Stomach smooth muscle (tissue), 2 donors: ENCODE results near the gene MYEOV.

Experiments
- H3K27ac ChIP-seq: one replicate; pipeline ENCODE4 v1.7.0; 2013; ENCODE audit warnings: mild to moderate bottlenecking, low read length, inconsistent platforms
- H3K27me3 ChIP-seq, 2 donors: one replicate each; pipeline ENCODE4 v1.7.0; 2013; ENCODE audit warnings: low read length in 2 of 2; ENCODE audit not compliant: insufficient read depth in 2 of 2, control insufficient read depth in 1 of 2
- H3K36me3 ChIP-seq, 2 donors: one replicate each; pipeline ENCODE4 v1.7.0; 2013; ENCODE audit warnings: low read length in 2 of 2; ENCODE audit not compliant: control insufficient read depth in 2 of 2, insufficient read depth in 2 of 2
- H3K4me1 ChIP-seq: one replicate; pipeline ENCODE4 v1.7.0; 2013; ENCODE audit warnings: low read length; ENCODE audit not compliant: control insufficient read depth, insufficient read depth
- H3K4me3 ChIP-seq, 2 donors: one replicate each; pipeline ENCODE4 v1.7.0; 2013; ENCODE audit warnings: low read length in 2 of 2
- H3K9ac ChIP-seq, 2 donors: one replicate each; pipeline ENCODE4 v1.7.0; 2013; ENCODE audit warnings: low read length in 2 of 2, mild to moderate bottlenecking in 1 of 2
- H3K9me3 ChIP-seq, 2 donors: one replicate each; pipeline ENCODE4 v1.7.0; 2013; ENCODE audit warnings: low read length in 2 of 2; ENCODE audit not compliant: control insufficient read depth in 2 of 2
- donor health status: healthy.
- donor health status: Pancreatic carcinoma.

Gene MYEOV

GRCh38 chr11:69329581-69329980, 35.6 kb downstream of the MYEOV start:
- Histone ChIP-seq H3K27me3 (peaks cover 0 to 4% of the 10 kb centered on the region in 2 donors), H3K9ac (no peak overlapping the region), H3K36me3 (no peaks in the 10 kb centered on the region), H3K4me3 (no peak overlapping the region), H3K4me1 (no peaks in the 10 kb centered on the region), H3K27ac (no peak overlapping the region), H3K9me3 (peaks cover 0 to 2% of the 10 kb centered on the region in 2 donors)

- Histone ChIP-seq H3K4me3 (no peak overlapping the region), H3K27me3 (peaks cover 0 to 4% of the 10 kb centered on the region in 2 donors), H3K4me1 (no peaks in the 10 kb centered on the region), H3K9me3 (peaks cover 0 to 2% of the 10 kb centered on the region in 2 donors), H3K9ac (no peak overlapping the region), H3K27ac (no peak overlapping the region), H3K36me3 (no peaks in the 10 kb centered on the region)
These were observed 36.4 kb downstream of the MYEOV start for GRCh38 chr11:69330330-69330729.

GRCh38 chr11:69333149-69333710, 39.3 kb downstream of the MYEOV start:
- H3K27ac ChIP-seq, result no peak overlapping the region
- H3K4me1 ChIP-seq, result no peaks in the 10 kb centered on the region
- no peak overlapping the region for H3K4me3 ChIP-seq
- H3K36me3 ChIP-seq, result no peaks in the 10 kb centered on the region
- H3K9ac ChIP-seq, result no peak overlapping the region
- H3K9me3 ChIP-seq, result no peaks in the 10 kb centered on the region
- peaks cover 0 to 3% of the 10 kb centered on the region in 2 donors for H3K27me3 ChIP-seq

GRCh38 chr11:69333879-69334278, 39.9 kb downstream of the MYEOV start:
- H3K4me1 ChIP-seq, result no peaks in the 10 kb centered on the region
- no peaks in the 10 kb centered on the region for H3K9me3 ChIP-seq
- H3K27ac ChIP-seq, result no peak overlapping the region
- no peak overlapping the region for H3K9ac ChIP-seq
- H3K4me3 ChIP-seq, result no peak overlapping the region
- H3K36me3 ChIP-seq, result no peaks in the 10 kb centered on the region
- no peaks in the 10 kb centered on the region for H3K27me3 ChIP-seq

GRCh38 chr11:69335007-69335780, 41.2 kb downstream of the MYEOV start:
- H3K4me1 ChIP-seq, result no peaks in the 10 kb centered on the region
- H3K9me3 ChIP-seq, result no peaks in the 10 kb centered on the region
- no peak overlapping the region for H3K4me3 ChIP-seq
- no peak overlapping the region for H3K9ac ChIP-seq
- no peaks in the 10 kb centered on the region for H3K27me3 ChIP-seq
- no peaks in the 10 kb centered on the region for H3K36me3 ChIP-seq
- no peak overlapping the region for H3K27ac ChIP-seq

GRCh38 chr11:69335781-69336405, 41.9 kb downstream of the MYEOV start:
- H3K9ac ChIP-seq, result no peak overlapping the region
- H3K36me3 ChIP-seq, result no peaks in the 10 kb centered on the region
- no peaks in the 10 kb centered on the region for H3K9me3 ChIP-seq
- no peaks in the 10 kb centered on the region for H3K4me1 ChIP-seq
- no peak overlapping the region for H3K4me3 ChIP-seq
- no peaks in the 10 kb centered on the region for H3K27me3 ChIP-seq
- no peak overlapping the region for H3K27ac ChIP-seq

- Histone ChIP-seq H3K27me3 (peaks cover 0 to 2% of the 10 kb centered on the region in 2 donors), H3K4me3 (no peak overlapping the region), H3K9me3 (no peaks in the 10 kb centered on the region), H3K27ac (no peak overlapping the region), H3K9ac (no peak overlapping the region), H3K4me1 (no peaks in the 10 kb centered on the region), H3K36me3 (no peaks in the 10 kb centered on the region)
These were observed 43.3 kb downstream of the MYEOV start for GRCh38 chr11:69337211-69337721.

- H3K36me3 ChIP-seq, result no peaks in the 10 kb centered on the region
- H3K9ac ChIP-seq, result no peak overlapping the region
- no peak overlapping the region for H3K27ac ChIP-seq
- no peak overlapping the region for H3K4me3 ChIP-seq
- H3K4me1 ChIP-seq, result no peaks in the 10 kb centered on the region
- H3K9me3 ChIP-seq, result no peaks in the 10 kb centered on the region
- peaks cover 0 to 5% of the 10 kb centered on the region in 2 donors for H3K27me3 ChIP-seq
These were observed 45.2 kb downstream of the MYEOV start for GRCh38 chr11:69339041-69339733.

- H3K9ac ChIP-seq, result no peak overlapping the region
- H3K4me1 ChIP-seq, result no peaks in the 10 kb centered on the region
- no peak overlapping the region for H3K4me3 ChIP-seq
- H3K27ac ChIP-seq, result no peak overlapping the region
- H3K36me3 ChIP-seq, result no peaks in the 10 kb centered on the region
- no peaks in the 10 kb centered on the region for H3K9me3 ChIP-seq
- H3K27me3 ChIP-seq, result peaks cover 0 to 5% of the 10 kb centered on the region in 2 donors
These were observed 46.1 kb downstream of the MYEOV start for GRCh38 chr11:69339983-69340565.

- Histone ChIP-seq H3K4me1 (no peaks in the 10 kb centered on the region), H3K9me3 (no peaks in the 10 kb centered on the region), H3K4me3 (no peak overlapping the region), H3K27ac (no peak overlapping the region), H3K36me3 (no peaks in the 10 kb centered on the region), H3K27me3 (peaks cover 0 to 5% of the 10 kb centered on the region in 2 donors), H3K9ac (no peak overlapping the region)
These were observed 48.8 kb downstream of the MYEOV start for GRCh38 chr11:69342588-69343330.
